Uterus (tissue), 4 donors: ENCODE data around the gene VWA8. TPM values are rescaled to one million over a fixed set of nuclear protein-coding genes. Genes with fewer than 3 reads are reported as not detected.
A peak's percentile ranks its signal among the peaks of the same experiment; 100 is the strongest.
"Not testable (repeated sequence)": the region's sequence is repeated elsewhere in the genome, so short reads cannot be mapped to it uniquely, and the experiment has no call there.

Experiments used
- DNase-seq, 2 donors: peaks; one replicate each; pipeline ENCODE4 v3.0.0-alpha.2; 2019 to 2020
- H3K27ac ChIP-seq, 2 donors: fragments of 200-600 bp; sonication (generic); 1 replicate in 1 of 2; 2 replicates in 1 of 2; pipeline ENCODE4 v1.5.1; 2016 to 2018
- H3K27me3 ChIP-seq, 2 donors: fragments of 200-600 bp; sonication (generic); one replicate each; pipeline ENCODE4 v1.5.1; 2018 to 2019; ENCODE audit warnings: control low read depth in 1 of 2
- H3K36me3 ChIP-seq, 2 donors: fragments of 200-600 bp; sonication (generic); one replicate each; pipeline ENCODE4 v1.5.1; 2019; ENCODE audit warnings: control low read depth in 1 of 2
- H3K4me1 ChIP-seq, 2 donors: fragments of 200-600 bp; sonication (generic); one replicate each; pipeline ENCODE4 v1.5.1; 2018 to 2019; ENCODE audit warnings: control low read depth in 1 of 2
- H3K4me3 ChIP-seq, 2 donors: fragments of 200-600 bp; sonication (generic); 1 replicate in 1 of 2; 2 replicates in 1 of 2; pipeline ENCODE4 v1.5.1; 2018 to 2019; ENCODE audit warnings: mild to moderate bottlenecking in 1 of 2
- H3K9me3 ChIP-seq, 2 donors: fragments of 200-600 bp; sonication (generic); one replicate each; pipeline ENCODE4 v1.5.1; 2019; ENCODE audit warnings: control low read depth in 1 of 2
- CTCF ChIP-seq, 4 experiments: fragments of 200-600 bp in 2 of 4; fragments of 450-650 bp in 2 of 4; sonication (generic) in 2 of 4; IDR thresholded peaks; one replicate each; pipeline ENCODE4 v1.5.1; 2016 to 2019; ENCODE audit warnings: antibody characterized with exemption in 4 of 4, mild to moderate bottlenecking in 2 of 4, moderate library complexity in 1 of 4
- POLR2A ChIP-seq, 2 donors: fragments of 450-650 bp; IDR thresholded peaks; one replicate each; pipeline ENCODE4 v1.6.1; 2016; ENCODE audit warnings: antibody characterized with exemption in 2 of 2, mild to moderate bottlenecking in 1 of 2, moderate library complexity in 1 of 2
- intact Hi-C: fragments of 100-400 bp; cut with DNase I; formaldehyde crosslinking; loops from one replicate; pipeline ENCODE4 v1.15.1; 2023; ENCODE audit warnings: low total_unique reads
- total RNA-seq, 4 donors: library from RNA; depleted of rRNA in 3 of 4; stranded (reverse); fragments of >200 nt in 3 of 4; gene quantifications; one replicate each; pipeline versions ENCODE4 v1.1.0 to v1.2.4, GENCODE V29; 2014 to 2023
- donor health status: DM: yes; HTN: yes; CAD: no.

VWA8 gene
- total RNA-seq, 4 donors from 2014 or later = 25.6 to 59.7 (median 37.5) TPM

- TF ChIP-seq POLR2A (IDR thresholded peaks at IDR 0.05) = no peak
- TF ChIP-seq CTCF (IDR thresholded peaks at IDR 0.05) = no peak
- H3K4me3 ChIP-seq = no peak overlapping the region
- intact Hi-C loops = no loop called here
- peak overlapping the region in 1 of 2 donors; percentile 65 for H3K27ac ChIP-seq
- peaks cover 7 to 8% of the 10 kb centered on the region in 2 donors for H3K4me1 ChIP-seq
- H3K27me3 ChIP-seq = no peaks in the 10 kb centered on the region
- no peaks in the 10 kb centered on the region for H3K36me3 ChIP-seq
- no peaks in the 10 kb centered on the region for H3K9me3 ChIP-seq
- DNase-seq = no peak
These were observed 319.5 kb downstream of the VWA8 start for GRCh38 chr13:41641429-41641828.

- TF ChIP-seq POLR2A (IDR thresholded peaks at IDR 0.05) (no peak), CTCF (IDR thresholded peaks at IDR 0.05) (peak in 3 of 4 experiments; percentile 4 to 21 (median 7))
- Histone ChIP-seq H3K4me1 (peaks cover 8% of the 10 kb centered on the region in 2 donors), H3K27ac (peak overlapping the region; percentile 57 to 65), H3K27me3 (no peaks in the 10 kb centered on the region), H3K36me3 (no peaks in the 10 kb centered on the region), H3K4me3 (no peak overlapping the region), H3K9me3 (no peaks in the 10 kb centered on the region)
- intact Hi-C loops = no loop called here
- peak; percentile 56 to 69 for DNase-seq
These were observed 320.7 kb downstream of the VWA8 start for GRCh38 chr13:41639955-41640780.

GRCh38 chr13:41639237-41639904 is 321.5 kb downstream of the VWA8 start:
- Histone ChIP-seq H3K4me1 (peaks cover 8 to 16% of the 10 kb centered on the region in 2 donors), H3K9me3 (no peaks in the 10 kb centered on the region), H3K27me3 (no peaks in the 10 kb centered on the region), H3K4me3 (no peak overlapping the region), H3K36me3 (no peaks in the 10 kb centered on the region), H3K27ac (peak overlapping the region; percentile 57 to 65)
- TF ChIP-seq POLR2A (IDR thresholded peaks at IDR 0.05) = no peak
- no peak for TF ChIP-seq CTCF (IDR thresholded peaks at IDR 0.05)
- DNase-seq = no peak
- intact Hi-C loops = no loop called here

GRCh38 chr13:41637586-41637985 is 323.3 kb downstream of the VWA8 start:
- no peaks in the 10 kb centered on the region for H3K27me3 ChIP-seq

GRCh38 chr13:41637032-41637431 is 323.9 kb downstream of the VWA8 start:
- peaks cover 8 to 18% of the 10 kb centered on the region in 2 donors for H3K4me1 ChIP-seq
- H3K36me3 ChIP-seq, H3K4me3 ChIP-seq, DNase-seq, H3K27ac ChIP-seq, H3K27me3 ChIP-seq, H3K9me3 ChIP-seq, intact Hi-C loops: not testable (repeated sequence)

More at GRCh38 chr13:41637586-41637985, 323.3 kb downstream of the VWA8 start:
- Histone ChIP-seq H3K9me3 (no peaks in the 10 kb centered on the region), H3K4me3 (no peak overlapping the region), H3K36me3 (no peaks in the 10 kb centered on the region), H3K27ac (no peak overlapping the region), H3K4me1 (peaks cover 8 to 18% of the 10 kb centered on the region in 2 donors)
- TF ChIP-seq POLR2A (IDR thresholded peaks at IDR 0.05) = no peak
- no peak for TF ChIP-seq CTCF (IDR thresholded peaks at IDR 0.05)
- no peak for DNase-seq
- intact Hi-C loops = no loop called here

- H3K36me3 ChIP-seq, intact Hi-C loops, H3K27me3 ChIP-seq, DNase-seq, H3K4me3 ChIP-seq, H3K27ac ChIP-seq, H3K9me3 ChIP-seq: not testable (repeated sequence)
- H3K4me1 ChIP-seq = peaks cover 8 to 18% of the 10 kb centered on the region in 2 donors
These were observed 324.3 kb downstream of the VWA8 start for GRCh38 chr13:41636590-41636989.
